Measurements from ENCODE around the gene CD8A.
A peak's percentile ranks its signal among the peaks of the same experiment; 100 is the strongest.

DNA sequence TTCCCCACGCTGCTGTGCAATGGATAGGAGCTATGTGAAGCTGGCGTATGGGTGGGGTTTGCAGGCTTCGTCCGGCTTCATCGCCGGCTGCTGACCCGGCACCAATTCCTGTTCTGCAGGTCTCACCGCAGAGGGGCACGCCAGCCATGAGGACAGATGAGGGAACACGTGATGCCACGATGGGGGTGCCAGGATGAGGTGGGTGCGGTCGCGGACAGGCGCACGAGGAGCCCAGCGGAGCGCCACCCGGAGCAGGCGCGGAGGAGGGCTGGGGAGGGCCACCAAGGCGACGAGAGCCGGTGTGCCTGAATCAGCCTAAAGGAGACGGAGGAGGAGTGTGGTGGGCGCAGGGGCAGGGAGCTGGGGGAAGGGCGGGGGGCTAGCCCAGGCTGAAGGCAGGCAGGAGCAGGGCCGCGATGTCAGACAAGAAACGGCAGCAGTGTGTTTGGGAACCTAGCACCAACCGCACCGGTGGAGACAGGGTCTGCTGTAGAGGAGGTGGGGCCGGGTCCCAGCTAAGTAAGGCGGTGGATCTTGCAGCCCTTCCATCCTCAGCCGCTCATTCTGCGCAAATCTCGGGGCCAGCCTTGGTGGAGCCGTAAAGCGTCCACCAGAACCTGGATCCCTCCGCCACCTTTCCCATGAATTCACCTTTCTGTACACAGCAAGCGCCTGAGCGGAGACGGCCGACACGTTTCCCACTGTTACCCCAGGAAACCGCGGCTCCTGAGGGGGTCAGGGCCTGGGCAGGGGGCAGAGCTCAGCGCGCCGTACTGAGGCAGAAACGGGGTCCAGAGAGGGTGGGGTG, 17.0 kb upstream of the CD8A start:
- TF ChIP-seq POLR2A (IDR thresholded peaks at IDR 0.05) (no peak), CTCF (IDR thresholded peaks at IDR 0.05) (peak in 1 of 7 experiments; percentile 0), EP300 (IDR thresholded peaks at IDR 0.05) (no peak), POLR2AphosphoS5 (IDR thresholded peaks at IDR 0.05) (no peak)

Data from stomach (tissue), 4 donors.